ENCODE data around the gene AP2B1.
"Not testable (repeated sequence)": the region's sequence is repeated elsewhere in the genome, so short reads cannot be mapped to it uniquely, and the experiment has no call there.

The AP2B1 gene

DNA sequence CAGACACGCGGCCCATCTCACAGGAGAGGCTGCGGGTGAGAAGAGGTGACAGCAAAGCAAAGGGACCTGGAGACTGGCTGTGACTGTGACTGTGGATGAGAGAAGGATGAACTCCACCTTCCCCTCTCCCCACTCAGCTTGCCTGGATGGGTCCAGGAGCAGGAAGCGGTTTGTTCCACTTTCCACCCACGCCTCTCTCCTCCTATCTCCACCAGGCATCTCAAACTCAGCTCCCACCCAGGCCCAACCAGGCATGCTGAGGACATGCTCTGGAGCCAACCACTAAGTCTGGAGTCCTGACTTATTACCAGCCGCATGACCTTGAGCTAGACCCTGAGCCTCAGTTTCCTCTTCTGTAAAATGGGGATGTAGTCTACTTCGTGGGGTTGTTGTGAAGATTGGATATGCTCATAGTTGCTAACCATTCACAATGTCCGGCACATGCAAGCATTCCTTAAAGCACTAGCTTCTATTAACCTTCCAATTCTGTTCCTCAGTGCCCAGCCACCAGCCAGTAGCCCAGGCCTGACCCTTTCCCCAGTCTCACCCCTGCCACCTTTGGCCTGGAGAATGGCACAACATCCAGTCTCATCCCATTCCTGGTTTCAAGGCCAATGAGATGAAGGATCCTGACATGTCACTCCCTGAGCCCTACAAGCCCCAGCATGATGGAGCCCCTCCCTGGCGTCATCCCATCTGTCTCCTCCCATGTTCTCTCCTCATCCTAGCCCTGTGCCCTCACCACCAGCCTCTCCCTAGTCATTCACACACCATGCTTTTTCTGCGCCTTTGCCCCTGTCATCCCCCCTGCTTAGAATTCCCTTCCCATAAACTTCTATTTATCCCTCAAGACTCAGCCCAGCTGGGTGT is 163.6 kb downstream of the AP2B1 start:
- no peak for DNase-seq

DNA sequence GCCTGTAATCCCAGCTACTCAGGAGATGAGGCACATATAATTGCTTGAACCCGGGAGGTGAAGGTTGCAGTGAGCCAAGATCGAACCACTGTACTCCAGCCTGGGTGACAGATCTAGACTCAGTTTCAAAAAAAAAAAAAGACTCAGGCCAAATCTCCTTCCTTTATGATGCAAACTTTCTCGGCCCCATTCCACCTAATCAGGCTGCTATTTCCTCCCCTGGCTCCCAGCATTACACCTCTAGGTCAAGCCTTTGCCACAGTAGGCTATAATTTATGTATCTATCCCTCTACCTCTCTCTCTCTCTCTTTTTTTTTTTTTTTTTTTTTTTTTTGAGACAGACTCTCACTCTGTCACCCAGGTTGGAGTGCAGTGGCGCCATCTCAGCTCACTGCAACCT is 164.4 kb downstream of the AP2B1 start:
- not testable (repeated sequence) for DNase-seq

DNA sequence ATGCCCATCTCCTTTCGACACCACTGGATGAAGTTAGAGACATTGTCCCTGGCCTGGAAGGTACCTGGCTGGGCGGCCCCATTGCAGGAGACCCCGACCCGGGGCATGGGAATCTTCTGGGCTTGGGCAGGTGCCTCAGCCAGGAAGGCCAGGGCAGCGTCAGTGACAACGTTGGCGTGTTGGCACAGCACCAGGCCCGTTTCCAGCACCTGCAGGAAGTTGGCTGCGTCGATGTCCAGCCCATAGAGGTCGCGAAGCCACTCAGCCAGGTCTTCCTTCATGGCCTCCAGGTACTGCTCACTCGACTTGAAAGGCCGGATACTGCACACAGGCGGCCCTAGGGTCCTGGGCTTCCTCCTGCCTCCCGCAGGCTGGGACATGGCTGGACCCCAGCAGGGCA is 165.3 kb downstream of the AP2B1 start:
- no peak for DNase-seq

DNA sequence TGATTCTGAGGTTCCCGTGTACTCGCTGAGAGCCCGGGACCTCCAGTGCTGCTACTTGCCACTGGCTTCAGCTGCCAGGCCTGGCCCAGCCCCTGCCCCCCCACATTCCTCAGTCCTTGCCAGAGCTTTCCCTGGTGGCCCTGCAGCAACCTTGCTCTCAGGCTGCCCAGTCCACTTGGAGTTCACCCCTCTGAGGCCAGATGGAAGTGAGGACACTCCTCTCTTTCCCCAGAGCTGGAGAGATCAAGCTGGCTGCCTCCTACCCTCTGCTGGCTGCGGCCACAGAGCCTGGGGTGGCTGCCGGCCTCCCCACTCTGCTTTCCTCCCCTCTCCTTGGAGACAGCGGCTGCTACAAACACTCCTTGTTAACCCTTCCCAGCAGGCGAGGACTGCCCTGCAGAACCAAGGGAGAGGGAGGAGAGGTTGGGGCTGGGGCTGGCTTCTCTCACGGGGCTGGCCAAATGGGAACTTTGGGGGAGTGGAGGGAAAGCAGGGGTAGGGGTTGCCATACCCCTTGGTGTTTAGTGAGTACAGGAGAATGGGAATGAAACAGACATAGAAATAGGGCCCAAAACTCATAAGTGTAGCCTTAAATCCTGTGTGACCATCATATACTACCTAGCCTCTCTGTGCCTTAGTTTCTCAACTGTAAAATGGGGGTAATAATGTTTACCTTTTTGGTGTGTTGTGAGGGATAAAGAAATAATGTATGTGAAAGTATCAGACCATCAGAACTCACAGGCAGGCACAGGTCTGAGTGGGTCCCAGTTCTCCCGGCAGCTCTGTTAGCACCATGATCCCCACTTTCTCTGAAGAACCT is 166.0 kb downstream of the AP2B1 start, which contains the start of gene GAS2L2:
Gene GAS2L2 (minus strand): TSS at position 295 of the 820 bp plus-strand sequence. CDS start 389 bp downstream, outside the sequence.
- no peak for DNase-seq

DNA sequence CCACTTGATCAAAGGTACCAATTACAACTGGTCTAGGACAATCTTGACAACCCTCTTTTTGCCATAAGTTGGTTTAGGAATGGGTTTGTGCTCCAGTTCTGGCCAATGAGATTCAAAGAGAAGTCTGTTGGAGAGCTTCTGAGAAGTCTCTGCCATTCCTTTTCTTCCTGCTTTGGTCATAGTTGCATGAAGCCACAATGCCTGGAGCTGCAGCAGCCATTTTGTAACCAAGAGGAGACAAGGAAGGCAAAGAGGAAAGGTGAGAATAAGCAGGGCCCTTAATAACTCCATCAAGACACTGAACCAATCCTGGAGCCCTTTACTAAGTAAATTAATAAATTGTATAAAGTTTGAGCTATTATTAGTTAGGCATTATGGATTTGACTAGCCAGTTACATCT is 170.1 kb downstream of the AP2B1 start:
- no peak for DNase-seq

DNA sequence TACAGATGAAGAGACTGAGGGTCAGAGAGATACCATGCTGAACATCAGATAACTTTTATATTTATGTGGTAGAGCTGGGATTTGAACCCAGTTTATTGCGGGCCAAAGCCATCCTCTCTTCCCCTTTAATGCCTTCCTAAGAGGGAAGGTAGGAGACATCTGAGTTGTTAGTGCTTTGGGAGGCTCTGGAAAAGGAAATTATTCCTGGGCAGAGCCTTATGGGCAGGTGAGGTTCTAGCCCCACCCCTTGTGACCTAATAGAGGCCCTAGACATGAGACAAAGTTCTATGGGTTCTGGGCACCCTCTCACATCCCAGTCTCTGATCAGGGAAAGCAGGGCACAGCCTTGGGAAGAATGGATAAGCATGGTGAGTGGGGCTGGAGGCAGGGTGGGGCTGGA is 173.5 kb downstream of the AP2B1 start, which contains the start of gene C17orf50:
Gene C17orf50 (plus strand): TSS at position 301 of the 400 bp plus-strand sequence. CDS start 55 bp downstream, at position 356.
- no peak for DNase-seq

DNA sequence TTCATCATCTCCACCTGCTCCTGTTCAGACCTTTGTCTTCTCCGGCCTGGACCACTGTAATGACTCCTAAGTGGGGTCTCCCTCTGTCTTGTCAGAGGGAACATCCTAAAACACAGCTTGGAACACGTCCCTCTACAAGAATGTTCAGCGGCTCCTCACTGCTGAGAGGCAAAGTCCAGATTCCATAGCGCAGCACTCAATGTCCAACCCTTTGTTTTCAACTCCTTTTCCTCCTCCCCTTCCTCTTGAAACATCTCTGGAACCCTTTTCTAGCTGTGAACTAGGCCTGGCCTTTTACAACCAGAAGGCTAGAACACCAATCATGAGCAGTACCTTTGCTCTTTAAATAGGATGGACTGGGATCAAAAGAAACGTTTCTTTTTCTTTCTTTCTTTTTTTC is 174.5 kb downstream of the AP2B1 start:
- no peak for DNase-seq

DNA sequence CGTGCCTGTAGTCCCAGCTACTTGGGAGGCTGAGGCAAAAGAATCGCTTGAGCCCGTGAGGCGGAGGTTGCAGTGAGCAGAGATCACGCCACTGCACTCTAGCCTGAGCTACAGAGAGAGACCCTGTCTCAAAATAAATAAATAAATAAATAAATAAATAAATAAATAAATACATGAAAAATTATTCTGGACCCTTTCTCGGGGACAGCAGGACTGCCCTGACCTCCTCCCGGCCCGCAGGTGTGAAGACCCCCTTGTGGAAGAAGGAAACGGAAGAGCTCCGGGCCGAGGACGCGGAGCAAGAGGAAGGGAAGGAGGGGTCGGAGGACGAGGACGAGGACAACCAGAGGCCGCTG is 176.6 kb downstream of the AP2B1 start:
- no peak for DNase-seq

DNA sequence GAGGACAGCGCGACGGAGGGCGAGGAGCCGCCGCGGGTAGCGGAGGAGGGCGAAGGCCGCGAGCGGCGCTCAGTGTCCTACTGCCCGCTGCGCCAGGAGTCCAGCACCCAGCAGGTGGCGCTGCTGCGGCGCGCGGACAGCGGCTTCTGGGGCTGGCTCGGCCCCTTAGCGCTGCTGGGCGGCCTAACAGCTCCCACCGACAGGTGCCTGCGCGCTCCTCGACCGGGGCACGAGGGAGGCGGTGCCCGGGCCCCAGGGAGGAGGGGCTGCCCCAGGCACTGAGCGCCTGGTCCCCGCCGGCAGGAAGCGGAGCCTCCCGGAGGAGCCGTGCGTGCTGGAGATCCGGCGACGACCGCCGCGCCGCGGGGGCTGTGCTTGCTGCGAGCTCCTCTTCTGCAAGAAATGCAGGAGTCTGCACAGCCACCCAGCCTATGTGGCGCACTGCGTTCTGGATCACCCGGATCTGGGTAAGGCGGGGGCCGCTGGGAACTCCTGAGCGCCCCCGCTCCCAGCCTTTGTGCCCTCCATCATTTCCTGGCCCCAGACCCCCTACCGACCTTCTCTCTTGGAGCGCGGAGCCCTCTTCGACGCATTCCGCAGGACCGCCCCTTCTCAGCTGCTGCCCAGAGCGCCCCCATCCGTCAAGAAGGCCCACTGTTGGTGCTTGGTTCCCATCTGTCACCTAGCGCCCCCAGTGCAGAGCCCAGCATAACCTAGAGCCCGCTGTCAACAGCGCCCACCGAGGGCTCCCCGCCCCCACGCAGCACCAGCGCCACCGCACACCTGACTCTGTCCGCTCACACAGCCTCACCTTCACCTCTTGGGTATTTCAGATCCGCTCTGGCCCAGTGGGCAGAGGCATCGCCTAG is 177.2 kb downstream of the AP2B1 start:
- peak; percentile 90 for DNase-seq

DNA sequence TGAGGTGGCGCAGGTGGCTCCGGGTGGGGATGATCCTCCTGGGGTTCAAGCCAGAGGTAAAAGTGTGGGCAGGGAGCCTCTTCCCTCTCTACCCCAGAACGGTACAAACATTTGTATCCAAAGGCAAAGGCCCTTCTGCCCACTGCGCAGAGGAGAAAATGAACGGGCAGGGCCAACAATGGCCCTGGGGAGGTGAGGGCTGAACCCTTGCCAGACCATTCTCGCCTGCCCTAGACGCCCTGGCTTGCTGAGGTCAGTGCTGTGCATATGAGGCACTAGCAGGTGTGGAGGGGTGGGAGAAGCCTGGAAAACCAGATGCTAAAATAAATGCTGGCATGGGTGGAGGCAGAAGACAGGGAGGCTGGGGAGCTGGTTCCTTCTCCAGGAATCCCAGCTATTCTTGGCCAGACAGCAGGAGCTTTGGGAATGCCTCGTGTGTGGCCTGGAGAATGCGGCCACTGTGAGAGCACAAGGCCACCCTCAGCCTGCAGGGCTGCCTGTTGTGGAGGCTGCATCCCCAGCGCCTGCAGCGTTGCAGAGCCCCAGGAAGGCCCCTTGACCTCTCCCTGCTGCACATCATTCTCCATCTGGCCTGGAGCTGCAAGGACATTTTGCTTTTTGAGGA is 178.1 kb downstream of the AP2B1 start:
- no peak for DNase-seq

DNA sequence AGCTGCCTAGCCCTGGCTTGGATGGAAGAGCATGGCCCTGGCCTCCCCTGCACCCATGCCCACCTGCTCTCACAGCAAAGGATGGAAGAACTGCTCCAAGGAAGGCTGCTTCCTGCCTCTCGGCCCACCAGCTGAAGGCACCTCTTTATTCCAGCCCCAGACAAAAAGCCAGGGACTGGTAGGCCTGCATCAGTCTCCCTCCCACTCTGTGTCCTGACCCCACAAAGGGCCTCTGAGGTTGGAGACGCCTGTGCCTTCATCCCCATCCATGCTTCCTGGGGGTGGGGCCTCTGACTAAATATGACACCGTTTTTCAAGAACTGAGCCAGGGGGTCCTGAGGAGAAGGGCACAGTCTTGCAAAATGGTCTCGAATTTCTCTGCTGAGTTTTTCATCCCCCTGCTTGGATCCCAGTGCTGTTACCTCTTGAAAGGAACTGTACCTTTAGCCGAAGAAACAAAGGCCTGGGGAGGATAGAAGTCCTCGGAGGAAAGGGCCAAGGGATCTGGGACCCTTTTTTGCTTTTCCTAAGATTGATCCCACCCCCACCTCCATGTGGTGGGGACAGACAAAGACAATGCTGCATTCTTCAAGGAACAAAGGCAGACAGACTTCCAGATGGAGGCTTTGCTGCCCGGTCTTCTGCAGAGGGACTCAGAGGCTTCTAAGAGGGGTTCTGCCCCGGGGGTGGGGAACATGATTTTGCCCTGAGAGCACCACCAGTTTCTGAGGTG is 178.8 kb downstream of the AP2B1 start:
- no peak for DNase-seq

DNA sequence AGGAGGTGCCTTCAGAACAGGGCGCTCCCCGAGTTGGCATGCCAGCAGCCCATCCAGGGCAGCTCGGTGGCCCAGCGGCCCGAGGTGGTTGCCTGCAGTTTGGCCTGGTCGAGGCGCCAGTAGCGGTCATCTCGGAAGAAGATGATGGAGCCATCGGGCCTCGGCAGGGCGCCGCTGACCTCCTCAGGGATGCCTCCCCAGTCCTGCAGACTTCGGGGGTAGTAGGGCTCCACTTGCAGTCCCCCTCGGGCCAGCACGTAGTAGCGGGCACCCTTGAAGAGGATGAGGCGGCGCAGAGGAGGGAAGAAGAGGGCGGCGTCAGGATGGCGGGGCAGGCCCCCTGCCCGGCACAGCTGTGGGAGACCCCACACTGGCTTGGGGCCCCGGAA is 179.4 kb downstream of the AP2B1 start:
- DNase-seq: no peak

DNA sequence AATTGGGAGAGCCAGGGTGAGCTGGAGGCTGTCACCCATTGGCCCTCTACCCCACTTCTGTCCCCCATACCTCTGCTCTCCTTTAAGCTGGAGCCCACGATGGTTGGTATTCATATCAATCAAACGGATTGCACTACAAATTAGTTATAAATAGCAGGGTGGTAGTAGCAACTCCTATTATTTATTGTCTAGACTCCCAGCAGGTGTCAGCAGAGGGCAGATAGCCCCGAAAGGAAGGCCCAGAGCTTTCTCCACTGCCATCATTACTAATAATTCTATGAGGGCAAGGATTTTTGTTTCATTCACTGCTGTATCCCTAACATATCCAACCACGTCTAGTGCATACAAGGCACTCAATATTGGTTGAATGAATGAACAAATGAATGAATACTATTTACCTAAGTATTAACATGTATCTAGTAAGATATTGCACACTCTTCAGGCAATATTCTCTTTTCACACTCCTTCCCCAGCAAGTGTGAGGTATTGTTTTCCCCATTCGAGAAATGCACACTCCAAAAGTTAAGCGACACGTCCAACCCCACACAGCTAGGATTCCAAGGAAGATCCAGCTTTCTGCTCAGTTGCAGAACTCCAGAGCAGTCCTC is 179.9 kb downstream of the AP2B1 start:
- DNase-seq: no peak

DNA sequence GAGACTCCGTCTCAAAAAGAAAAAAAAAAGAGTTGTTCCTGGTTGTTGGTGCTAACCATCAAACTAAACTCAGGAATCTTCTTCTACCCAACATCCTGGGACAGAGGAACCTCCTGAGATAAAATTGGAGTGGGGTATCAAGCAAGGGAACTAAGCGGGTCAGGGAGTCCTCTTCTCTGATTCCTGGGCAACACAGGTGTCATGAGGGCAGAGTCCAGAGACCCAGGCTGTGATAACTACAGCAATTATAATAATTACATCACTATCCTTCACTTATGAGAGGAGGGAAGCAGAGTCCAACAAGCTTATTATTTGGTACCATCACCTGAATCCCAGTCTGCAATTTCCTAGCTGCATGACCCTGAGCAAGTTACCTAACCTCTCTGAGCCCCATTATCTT is 181.7 kb downstream of the AP2B1 start:
- DNase-seq: no peak

DNA sequence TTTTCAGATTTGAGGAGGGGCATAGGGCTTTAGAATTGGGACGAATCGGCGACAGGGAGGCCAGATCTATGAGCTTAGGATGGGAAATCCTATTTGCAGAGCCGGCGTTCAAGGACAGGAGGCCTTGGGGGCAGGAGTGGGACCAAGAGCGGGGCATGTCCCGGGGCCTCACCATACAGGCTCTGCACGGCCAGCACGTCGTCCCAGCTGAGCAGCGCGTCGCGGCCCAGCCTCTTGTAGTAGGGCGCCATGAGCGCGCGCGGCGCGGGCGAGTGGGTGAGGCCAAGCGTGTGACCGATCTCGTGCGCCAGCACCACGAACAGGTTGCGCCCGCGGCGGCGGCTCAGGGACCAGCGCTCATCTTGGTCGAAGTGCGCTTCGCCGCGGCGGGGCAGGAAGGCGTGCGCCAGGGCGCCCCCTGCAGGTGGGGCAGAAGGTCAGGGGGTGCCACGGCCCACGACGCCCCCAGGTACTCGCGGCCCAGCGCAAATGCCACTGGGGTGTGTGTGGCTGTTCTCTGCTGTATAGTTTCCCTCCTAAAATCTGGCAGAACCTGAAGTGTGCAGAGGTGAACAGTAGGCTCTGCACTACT is 182.9 kb downstream of the AP2B1 start:
- DNase-seq: no peak

DNA sequence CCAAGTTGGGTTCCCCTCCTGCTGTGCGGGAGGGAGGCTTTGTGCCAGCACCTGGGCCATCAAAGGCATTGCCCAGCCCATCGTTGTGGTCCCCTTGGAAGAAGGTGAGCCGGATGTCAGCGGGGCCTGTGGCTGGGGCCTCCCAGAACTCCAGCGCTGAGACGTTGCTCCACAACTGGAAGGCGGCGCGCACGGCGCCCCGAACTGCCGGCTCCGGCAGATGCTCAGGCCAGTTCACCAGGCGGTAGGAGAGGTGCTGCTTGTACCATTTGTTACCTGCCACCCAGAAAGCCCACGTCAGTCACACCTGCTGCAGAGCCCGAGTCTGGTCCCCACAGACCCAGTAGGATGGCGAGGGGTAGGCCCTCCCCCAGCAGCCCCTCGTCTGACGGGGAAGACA is 186.0 kb downstream of the AP2B1 start:
- DNase-seq: no peak

DNA sequence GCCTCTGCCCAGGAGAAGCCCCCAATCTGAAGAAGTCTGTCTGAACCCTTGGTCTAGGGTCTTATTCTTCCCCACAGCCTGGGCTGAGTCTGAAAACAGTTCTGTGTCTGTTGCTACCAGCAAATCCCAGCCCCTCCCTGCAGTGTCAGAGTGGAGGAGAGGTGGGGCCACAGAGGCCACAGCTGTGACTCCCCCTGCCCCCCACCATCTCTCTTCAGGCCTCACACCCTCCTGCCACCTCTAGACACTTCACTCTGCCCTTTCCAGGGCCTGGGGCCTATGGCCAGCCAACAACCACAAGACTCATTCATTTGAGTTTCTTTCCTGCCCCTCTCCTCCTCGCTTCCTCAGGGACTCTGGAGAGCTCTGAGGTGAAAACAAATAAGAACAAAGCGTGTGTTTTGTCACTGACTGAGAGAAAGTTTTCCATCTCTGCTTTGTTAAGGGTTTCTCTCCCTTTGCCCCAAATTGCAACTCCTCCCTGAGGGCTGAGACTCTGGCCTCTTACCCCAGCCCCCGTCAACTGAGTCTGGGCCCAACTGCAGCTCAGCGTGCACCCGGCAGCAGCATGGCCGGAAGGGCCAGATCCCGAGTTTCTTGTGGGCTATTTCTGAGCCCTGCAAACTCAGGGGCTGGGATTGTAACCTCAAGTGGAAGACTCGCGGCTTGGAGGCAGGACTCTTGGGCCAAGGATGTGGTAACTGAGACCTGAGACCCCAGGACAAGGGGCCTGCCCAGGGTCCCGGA is 186.7 kb downstream of the AP2B1 start:
- DNase-seq: no peak

DNA sequence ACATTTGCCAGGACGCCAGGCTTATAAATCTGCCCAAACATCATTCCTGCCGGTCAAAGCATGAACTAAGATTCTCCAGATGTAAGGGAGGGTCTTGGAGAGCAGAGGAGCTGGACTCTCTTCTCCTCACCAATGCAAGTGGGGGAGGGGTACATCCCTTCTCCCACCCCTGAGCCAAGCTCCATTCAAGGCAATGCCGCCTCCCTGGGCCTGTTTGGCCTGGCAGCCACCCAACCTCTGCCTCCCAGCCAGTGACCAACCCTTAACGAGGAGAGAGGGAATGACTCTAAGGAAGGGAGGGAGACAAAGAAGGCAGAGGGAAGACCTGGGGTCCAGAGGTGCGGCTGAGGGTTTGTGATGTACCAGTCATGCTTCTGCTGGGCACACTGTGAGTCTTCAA is 187.4 kb downstream of the AP2B1 start:
- no peak for DNase-seq

DNA sequence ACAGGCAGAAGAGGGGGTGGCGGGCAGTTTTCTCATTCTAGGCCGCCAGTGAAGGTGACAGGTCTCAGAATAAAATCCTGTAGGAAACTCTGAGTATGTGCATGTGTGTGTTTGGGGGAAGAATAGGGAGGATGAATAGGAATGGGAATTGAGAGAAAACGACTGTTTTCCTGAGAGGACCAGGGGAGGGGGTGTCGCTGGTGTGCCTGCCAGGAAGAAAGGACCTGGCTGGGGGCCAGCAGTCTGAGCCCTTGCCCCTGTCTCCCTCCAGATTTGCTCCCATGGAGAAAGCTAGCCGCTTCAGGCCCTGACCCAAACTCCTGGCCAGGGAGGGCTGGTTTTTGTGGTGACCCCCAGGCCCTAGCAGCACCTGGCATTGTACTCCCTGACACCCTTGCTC is 187.9 kb downstream of the AP2B1 start:
- DNase-seq: no peak

DNA sequence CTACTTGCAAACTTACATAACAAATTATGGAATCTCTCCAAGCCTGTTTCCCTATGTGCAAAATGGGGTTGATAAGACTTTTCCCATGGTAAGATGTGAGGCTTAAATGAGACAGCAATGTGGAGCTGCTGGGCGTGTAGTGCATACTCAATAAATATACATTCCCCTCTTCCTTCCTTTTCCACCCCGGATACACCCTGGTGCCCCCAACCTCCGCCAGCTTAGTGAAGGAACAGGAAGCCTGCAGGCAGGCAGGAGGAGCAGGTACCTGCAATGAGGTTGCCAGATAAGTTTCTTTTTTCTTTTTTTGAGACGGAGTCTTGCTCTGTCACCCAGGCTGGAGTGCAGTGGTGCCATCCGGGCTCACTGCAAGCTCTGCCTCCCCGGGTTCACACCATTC is 188.5 kb downstream of the AP2B1 start:
- no peak for DNase-seq

Measured in NCI-H345 (cell line).